HG03025 (cell line): ENCODE measurements around the gene IL16.

Experiments
- ATAC-seq: cut with Tn5 transposase; IDR thresholded peaks from one replicate; pipeline ENCODE4 v1.9.1; 2021; ENCODE audit warnings: mild to moderate bottlenecking, moderate library complexity; ENCODE audit not compliant: unreplicated experiment, low FRiP score

Gene IL16

GRCh38 chr15:81174125-81174791 lies 22.4 kb upstream of the IL16 start:
- no peak for ATAC-seq

- ATAC-seq, result no peak
Measured at GRCh38 chr15:81174792-81175327, 21.8 kb upstream of the IL16 start.

GRCh38 chr15:81175496-81175895 lies 21.2 kb upstream of the IL16 start:
- ATAC-seq, result no peak

GRCh38 chr15:81176291-81176893 lies 20.3 kb upstream of the IL16 start:
- no peak for ATAC-seq

GRCh38 chr15:81178365-81178764 lies 18.3 kb upstream of the IL16 start:
- no peak for ATAC-seq

- ATAC-seq, result no peak
Measured at GRCh38 chr15:81181220-81181619, 15.5 kb upstream of the IL16 start.

- ATAC-seq, result no peak
Measured at GRCh38 chr15:81182031-81182755, 14.5 kb upstream of the IL16 start.

GRCh38 chr15:81182756-81183438 lies 13.8 kb upstream of the IL16 start:
- no peak for ATAC-seq

- no peak for ATAC-seq
Measured at GRCh38 chr15:81183439-81183775, 13.3 kb upstream of the IL16 start.

- ATAC-seq, result no peak
Measured at GRCh38 chr15:81184188-81184587, 12.5 kb upstream of the IL16 start.

- ATAC-seq, result no peak
Measured at GRCh38 chr15:81185631-81186295, 10.9 kb upstream of the IL16 start.

GRCh38 chr15:81188354-81188753 lies 8.3 kb upstream of the IL16 start:
- no peak for ATAC-seq

- no peak for ATAC-seq
Measured at GRCh38 chr15:81189583-81190283, 6.9 kb upstream of the IL16 start.

GRCh38 chr15:81190922-81191507 lies 5.7 kb upstream of the IL16 start:
- no peak for ATAC-seq

- ATAC-seq, result no peak
Measured at GRCh38 chr15:81191701-81192100, 5.0 kb upstream of the IL16 start.

- no peak for ATAC-seq
Measured at GRCh38 chr15:81194723-81195122, 2.0 kb upstream of the IL16 start.

GRCh38 chr15:81195339-81195864 lies 1.3 kb upstream of the IL16 start:
- no peak for ATAC-seq

- ATAC-seq, result no peak
Measured at GRCh38 chr15:81197255-81197630, 564 bp downstream of the IL16 start.

GRCh38 chr15:81197688-81198281 lies 1.1 kb downstream of the IL16 start:
- no peak for ATAC-seq
